Vein endothelial cell (primary cell): ENCODE measurements around the gene FOXA2. TPM values are rescaled to one million over a fixed set of nuclear protein-coding genes. Genes with fewer than 3 reads are reported as not detected.

ENCODE experiments used
- small RNA-seq: library from RNA; depleted of rRNA; stranded (forward); fragments of <200 nt; gene quantifications from one replicate; pipeline ENCODE3, GENCODE V24; 2012
- total RNA-seq: library from RNA; depleted of rRNA; stranded (reverse); fragments of >200 nt; gene quantifications from 2 replicates; pipeline ENCODE4 v1.2.3, GENCODE V29; 2012

Gene FOXA2
- not detected in 2 replicates for total RNA-seq

DNA sequence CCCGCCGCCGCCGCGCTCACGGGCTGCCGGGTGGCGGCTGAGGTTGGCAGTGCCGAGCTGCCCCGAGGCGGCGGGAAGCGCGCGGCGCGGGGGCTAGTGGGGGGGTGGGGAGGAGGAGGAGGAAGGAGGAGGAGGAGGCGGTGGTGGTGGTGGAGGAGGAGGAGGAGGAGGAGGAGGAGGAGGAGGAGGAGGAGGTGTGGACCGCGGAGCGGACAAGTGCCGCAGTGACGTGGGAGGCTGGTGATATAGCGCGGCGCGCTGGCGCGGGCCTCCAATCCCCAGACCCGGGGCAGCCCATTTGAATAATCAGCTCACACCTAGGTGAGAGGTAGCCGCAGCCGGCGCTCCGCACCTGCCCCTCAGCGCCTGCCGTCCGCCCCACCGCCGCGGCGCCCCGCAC lies at the start of gene FOXA2:
Gene FOXA2, minus strand, starts transcription at position 51 of the 400 bp plus-strand sequence. CDS start 294 bp downstream, outside the sequence.

Small RNA genes within 50 kb of the gene (small RNA-seq; reads per million reads assigned to genes)
- not detected for gene LINC00261
